ENCODE measurements around the gene ARL10. TPM values are rescaled to one million over a fixed set of nuclear protein-coding genes. Genes with fewer than 3 reads are reported as not detected.

The ARL10 gene
- polyA plus RNA-seq, 1 of the 3 experiments (the other 2 are of a cell fraction) = 4.6 TPM

- WGBS (ENCODE audit: low lambda C conversion rate) = 94% methylated on average over 7 of the region's 7 CpGs
- H3K4me2 ChIP-seq = no peak overlapping the region
- no peaks in the 10 kb centered on the region for H3K4me1 ChIP-seq (ENCODE audit: control insufficient read depth in 1 of 2, insufficient read depth in 2 of 2, low read depth in 1 of 2, low read length in 1 of 2)
- H3K9ac ChIP-seq = no peak overlapping the region
- H3K36me3 ChIP-seq (replicated peaks in 1 of 2; ENCODE audit: control insufficient read depth in 1 of 2, insufficient read depth in 2 of 2, low read length in 1 of 2) = peaks cover 4 to 18% of the 10 kb centered on the region in 2 experiments
- H2AFZ ChIP-seq (ENCODE audit: low read depth) = no peak overlapping the region
- no peak overlapping the region for H3K27ac ChIP-seq (ENCODE audit: low read depth in 2 of 2, low read length in 1 of 2)
- CTCF ChIA-PET = no interaction called here
- H3K79me2 ChIP-seq (ENCODE audit: insufficient read depth) = no peaks in the 10 kb centered on the region
- POLR2A ChIA-PET = interaction anchor here (2.1 to 2.3 kb wide), 2 partner anchors 11 to 15 kb away, joined by 7 read pairs; partner anchors contain the start of genes HIGD2A, KIAA1191 and NOP16
- no peaks in the 10 kb centered on the region for H3K27me3 ChIP-seq (ENCODE audit: insufficient read depth)
- TF ChIP-seq CHD2 (IDR thresholded peaks at IDR 0.05; ENCODE audit: low read length, partially characterized antibody) (no peak), IRF3 (IDR thresholded peaks at IDR 0.05; ENCODE audit: low read depth, low read length) (no peak), NRF1 (IDR thresholded peaks at IDR 0.05; ENCODE audit: low read depth, low read length) (no peak), ELF1 (IDR thresholded peaks at IDR 0.05) (no peak), GABPA (IDR thresholded peaks at IDR 0.05; ENCODE audit: low read depth) (no peak), RXRA (IDR thresholded peaks at IDR 0.05; ENCODE audit: borderline replicate concordance, low read depth) (no peak), NFIC (IDR thresholded peaks at IDR 0.05; ENCODE audit: borderline replicate concordance) (no peak), RCOR1 (IDR thresholded peaks at IDR 0.05; ENCODE audit: low read length) (no peak), YY1 (IDR thresholded peaks at IDR 0.05; ENCODE audit: low read depth) (no peak), REST (IDR thresholded peaks at IDR 0.05; ENCODE audit: low read depth, low read length) (no peak), POLR2AphosphoS5 (IDR thresholded peaks at IDR 0.05; ENCODE audit: low read depth, low read length) (no peak), JUND (IDR thresholded peaks at IDR 0.05) (no peak), CTCF (IDR thresholded peaks at IDR 0.05) (no peak), FOSL2 (IDR thresholded peaks at IDR 0.05; ENCODE audit: borderline replicate concordance, low read depth) (no peak), EP300 (IDR thresholded peaks at IDR 0.05; ENCODE audit: borderline replicate concordance in 1 of 2, low read depth in 1 of 2, low read length in 1 of 2) (no peak), MXI1 (IDR thresholded peaks at IDR 0.05; ENCODE audit: low read depth, low read length) (no peak), USF1 (IDR thresholded peaks at IDR 0.05; ENCODE audit: borderline replicate concordance, low read depth) (no peak)
- no peaks in the 10 kb centered on the region for H4K20me1 ChIP-seq (ENCODE audit: insufficient read depth)
- no peak for DNase-seq
- H3K4me3 ChIP-seq (ENCODE audit: low read depth in 2 of 2, low read length in 1 of 2) = no peak overlapping the region
- H3F3A ChIP-seq (replicated peaks; ENCODE audit: insufficient read depth) = no peaks in the 10 kb centered on the region
- no peaks in the 10 kb centered on the region for H3K9me2 ChIP-seq
- H3K9me3 ChIP-seq = no peaks in the 10 kb centered on the region
Observed at GRCh38 chr5:176373100-176373818, 8.0 kb downstream of the ARL10 start.

Measured in SK-N-SH (cell line).